RWPE2 (cell line): Measurements from ENCODE around the gene RRM2.
"Not testable (repeated sequence)": the region's sequence is repeated elsewhere in the genome, so short reads cannot be mapped to it uniquely, and the experiment has no call there.

Experiments used
- ATAC-seq: fragments of 200-7000 bp; cut with Tn5 transposase; 3 replicates; pipeline ENCODE4 v1.9.1; 2021; ENCODE audit warnings: low read depth
- DNase-seq: peaks from one replicate; pipeline ENCODE4 v3.0.0-alpha.2; 2020; ENCODE audit warnings: low spot score
- H3K27ac ChIP-seq: fragments of 450-650 bp; 2 replicates; pipeline ENCODE4 v1.5.1; 2017; ENCODE audit warnings: mild to moderate bottlenecking; ENCODE audit not compliant: poor library complexity, severe bottlenecking
- H3K27me3 ChIP-seq: fragments of 250-450 bp; sonication (Bioruptor Pico); 2 replicates; pipeline ENCODE4 v1.5.1; 2021; ENCODE audit warnings: mild to moderate bottlenecking, moderate library complexity; ENCODE audit not compliant: insufficient read depth, poor library complexity, severe bottlenecking
- H3K36me3 ChIP-seq: fragments of 250-450 bp; sonication (Bioruptor Pico); 2 replicates; pipeline ENCODE4 v1.5.1; 2020; ENCODE audit warnings: low read depth, mild to moderate bottlenecking, moderate library complexity
- H3K4me1 ChIP-seq: fragments of 250-450 bp; sonication (Bioruptor Pico); 2 replicates; pipeline ENCODE4 v1.5.1; 2021; ENCODE audit warnings: mild to moderate bottlenecking, moderate library complexity; ENCODE audit not compliant: insufficient read depth, poor library complexity, severe bottlenecking
- H3K4me3 ChIP-seq: fragments of 250-450 bp; sonication (Bioruptor Pico); 2 replicates; pipeline ENCODE4 v1.5.1; 2021; ENCODE audit warnings: mild to moderate bottlenecking, moderate library complexity; ENCODE audit not compliant: severe bottlenecking
- H3K9me3 ChIP-seq: fragments of 250-450 bp; sonication (Bioruptor Pico); 2 replicates; pipeline ENCODE4 v1.5.1; 2021; ENCODE audit warnings: mild to moderate bottlenecking, moderate library complexity; ENCODE audit not compliant: severe bottlenecking
- TF ChIP-seq, protein P1 (sequence below): fragments of 450-650 bp; IDR thresholded peaks from one replicate; pipeline ENCODE4 v1.5.1; 2017; ENCODE audit warnings: mild to moderate bottlenecking, moderate library complexity; ENCODE audit not compliant: poor library complexity, severe bottlenecking

The RRM2 gene

GRCh38 chr2:10089565-10090190, 32.9 kb upstream of the RRM2 start:
- Histone ChIP-seq H3K9me3 (no peaks in the 10 kb centered on the region), H3K36me3 (no peaks in the 10 kb centered on the region), H3K4me3 (no peak overlapping the region), H3K27me3 (peaks cover 6% of the 10 kb centered on the region), H3K27ac (no peak overlapping the region), H3K4me1 (no peaks in the 10 kb centered on the region)
- ATAC-seq (no peak), DNase-seq (no peak)
- TF ChIP-seq, protein P1, sequence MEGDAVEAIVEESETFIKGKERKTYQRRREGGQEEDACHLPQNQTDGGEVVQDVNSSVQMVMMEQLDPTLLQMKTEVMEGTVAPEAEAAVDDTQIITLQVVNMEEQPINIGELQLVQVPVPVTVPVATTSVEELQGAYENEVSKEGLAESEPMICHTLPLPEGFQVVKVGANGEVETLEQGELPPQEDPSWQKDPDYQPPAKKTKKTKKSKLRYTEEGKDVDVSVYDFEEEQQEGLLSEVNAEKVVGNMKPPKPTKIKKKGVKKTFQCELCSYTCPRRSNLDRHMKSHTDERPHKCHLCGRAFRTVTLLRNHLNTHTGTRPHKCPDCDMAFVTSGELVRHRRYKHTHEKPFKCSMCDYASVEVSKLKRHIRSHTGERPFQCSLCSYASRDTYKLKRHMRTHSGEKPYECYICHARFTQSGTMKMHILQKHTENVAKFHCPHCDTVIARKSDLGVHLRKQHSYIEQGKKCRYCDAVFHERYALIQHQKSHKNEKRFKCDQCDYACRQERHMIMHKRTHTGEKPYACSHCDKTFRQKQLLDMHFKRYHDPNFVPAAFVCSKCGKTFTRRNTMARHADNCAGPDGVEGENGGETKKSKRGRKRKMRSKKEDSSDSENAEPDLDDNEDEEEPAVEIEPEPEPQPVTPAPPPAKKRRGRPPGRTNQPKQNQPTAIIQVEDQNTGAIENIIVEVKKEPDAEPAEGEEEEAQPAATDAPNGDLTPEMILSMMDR = no peak

DNA sequence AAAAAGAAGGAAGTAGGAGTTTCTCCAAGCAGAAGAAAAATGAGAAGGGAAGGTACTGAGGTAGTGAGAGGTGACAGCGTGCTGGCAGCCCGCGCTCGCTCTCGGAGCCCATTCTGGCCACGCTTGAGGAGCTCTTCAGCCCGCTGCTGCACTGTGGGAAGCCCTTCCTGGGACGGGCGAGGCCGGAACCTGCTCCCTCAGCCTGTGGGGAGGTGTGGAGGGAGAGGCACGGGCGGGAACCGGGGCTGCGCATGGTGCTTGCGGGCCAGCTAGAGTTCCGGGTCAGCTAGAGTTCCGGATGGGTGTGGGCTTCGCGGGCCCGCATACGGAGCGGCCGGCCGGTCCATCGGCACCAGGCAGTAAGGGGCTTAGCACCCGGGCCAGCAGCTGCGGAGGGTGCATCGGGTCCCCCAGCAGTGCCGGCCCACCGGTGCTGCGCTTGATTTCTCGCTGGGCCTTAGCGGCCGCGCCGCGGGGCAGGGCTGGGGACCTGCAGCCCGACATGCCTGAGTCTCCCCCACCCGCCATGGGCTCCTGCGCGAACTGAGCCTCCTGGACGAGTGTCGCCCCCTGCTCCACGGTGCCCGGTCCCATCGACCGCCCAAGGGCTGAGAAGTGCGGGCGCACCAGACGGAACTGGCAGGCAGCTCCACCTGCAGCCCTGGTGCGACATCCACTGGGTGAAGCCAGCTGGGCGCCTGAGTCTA, 31.2 kb upstream of the RRM2 start:
- ATAC-seq (no peak), DNase-seq (no peak)
- Histone ChIP-seq H3K4me1 (peaks cover 7% of the 10 kb centered on the region), H3K4me3 (no peak overlapping the region), H3K27me3 (no peaks in the 10 kb centered on the region), H3K27ac (no peak overlapping the region), H3K9me3 (no peaks in the 10 kb centered on the region), H3K36me3 (no peaks in the 10 kb centered on the region)
- TF ChIP-seq, protein P1 = no peak

GRCh38 chr2:10091889-10092244, 30.7 kb upstream of the RRM2 start:
- H3K36me3 ChIP-seq = not testable (repeated sequence)

GRCh38 chr2:10094271-10094814, 28.2 kb upstream of the RRM2 start:
- Histone ChIP-seq H3K9me3 (no peaks in the 10 kb centered on the region), H3K4me3 (no peak overlapping the region), H3K4me1 (peaks cover 7% of the 10 kb centered on the region), H3K36me3 (no peaks in the 10 kb centered on the region), H3K27me3 (no peaks in the 10 kb centered on the region), H3K27ac (no peak overlapping the region)
- TF ChIP-seq, protein P1 = no peak
- ATAC-seq (no peak), DNase-seq (no peak)

More at GRCh38 chr2:10091889-10092244, 30.7 kb upstream of the RRM2 start:
- H3K27ac ChIP-seq, H3K27me3 ChIP-seq, DNase-seq, H3K4me3 ChIP-seq, H3K4me1 ChIP-seq, H3K9me3 ChIP-seq, ATAC-seq: not testable (repeated sequence)

GRCh38 chr2:10095175-10095574, 27.4 kb upstream of the RRM2 start:
- H3K27me3 ChIP-seq = no peaks in the 10 kb centered on the region
- H3K9me3 ChIP-seq = no peaks in the 10 kb centered on the region
- DNase-seq (no peak), ATAC-seq (no peak)
- H3K4me1 ChIP-seq = peaks cover 7% of the 10 kb centered on the region
- TF ChIP-seq, protein P1 = no peak
- no peak overlapping the region for H3K27ac ChIP-seq
- H3K4me3 ChIP-seq = no peak overlapping the region
- H3K36me3 ChIP-seq = no peaks in the 10 kb centered on the region
